Measurements from ENCODE around the gene RUNX1.
"Not testable (repeated sequence)": the region's sequence is repeated elsewhere in the genome, so short reads cannot be mapped to it uniquely, and the experiment has no call there.

RUNX1 gene

DNA sequence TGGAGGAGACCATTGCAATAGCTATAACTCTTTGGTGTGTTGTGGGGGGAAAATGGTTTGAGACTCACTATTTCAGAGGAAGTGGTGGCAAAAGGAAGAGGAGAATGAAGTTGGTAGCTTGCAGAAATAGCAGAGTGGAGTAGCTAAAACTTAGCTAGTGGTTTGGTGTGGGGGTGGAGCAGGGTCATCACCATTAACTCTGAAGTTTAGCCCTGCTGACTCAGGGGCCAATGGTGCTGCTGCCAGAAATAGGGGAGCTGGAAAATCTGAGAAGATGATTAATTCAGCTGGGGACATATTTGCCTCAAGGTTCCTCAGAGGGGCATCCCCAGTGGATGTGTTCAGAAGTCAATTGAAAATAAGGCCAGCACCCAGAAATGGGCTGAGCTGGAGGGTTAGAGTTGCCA lies 65.4 kb downstream of the RUNX1 start:
- DNase-seq (ENCODE audit: low read depth): no peak
- H3K4me3 ChIP-seq (ENCODE audit: low read depth, low read length): no peak overlapping the region

DNA sequence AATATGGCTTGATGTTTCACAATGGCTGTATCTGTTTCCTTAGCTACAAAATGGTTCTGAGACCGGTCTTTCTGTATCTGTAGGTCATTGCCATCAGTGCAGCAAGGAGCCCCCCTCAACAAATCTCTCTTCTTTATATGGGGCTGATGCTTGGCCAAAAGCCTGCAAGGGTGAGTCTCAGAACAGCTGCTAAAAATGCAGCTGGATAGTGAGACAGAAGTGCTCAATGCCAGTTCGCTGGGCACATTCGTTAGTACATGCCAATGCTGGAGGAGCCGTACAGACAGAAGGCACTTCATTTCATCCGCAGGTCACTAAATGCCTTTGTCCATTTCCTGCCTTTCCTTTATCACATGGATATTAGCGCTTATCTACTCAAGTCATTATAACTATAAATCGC lies 67.3 kb downstream of the RUNX1 start:
- no peak for DNase-seq (ENCODE audit: low read depth)
- no peak overlapping the region for H3K4me3 ChIP-seq (ENCODE audit: low read depth, low read length)

DNA sequence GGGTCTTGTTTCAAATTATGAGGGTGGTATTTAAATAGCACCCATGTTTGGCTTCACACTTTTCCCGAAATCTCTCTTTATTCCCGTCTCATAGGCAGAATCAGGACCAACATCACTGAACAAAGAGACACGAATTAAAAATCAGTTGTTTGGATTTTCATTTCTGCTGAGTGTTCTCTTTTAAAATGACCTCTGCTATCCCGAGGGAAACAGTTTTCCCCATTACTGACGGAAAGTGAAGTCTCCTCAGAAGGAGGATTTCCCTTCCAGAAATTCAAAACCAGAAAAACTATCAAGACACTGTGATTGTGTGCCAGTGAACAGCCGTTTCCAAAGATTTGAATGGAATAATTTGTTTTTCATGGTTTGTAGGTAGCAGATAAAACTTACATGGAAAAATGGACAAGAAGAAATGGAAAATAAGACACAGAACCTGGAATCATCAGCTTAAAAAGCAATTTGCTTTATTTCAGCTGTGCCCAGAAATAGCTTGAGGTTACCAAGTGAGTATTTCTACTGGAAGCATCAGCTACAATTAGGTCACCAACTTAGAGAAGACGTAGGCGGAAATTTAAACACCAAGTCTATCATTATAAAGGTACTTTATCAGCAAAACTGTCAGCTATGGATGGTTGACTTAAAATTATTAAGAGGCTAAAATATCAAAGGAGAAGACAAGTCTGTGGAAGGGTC lies 68.5 kb downstream of the RUNX1 start:
- H3K4me3 ChIP-seq (ENCODE audit: low read depth, low read length): no peak overlapping the region
- no peak for DNase-seq (ENCODE audit: low read depth)

DNA sequence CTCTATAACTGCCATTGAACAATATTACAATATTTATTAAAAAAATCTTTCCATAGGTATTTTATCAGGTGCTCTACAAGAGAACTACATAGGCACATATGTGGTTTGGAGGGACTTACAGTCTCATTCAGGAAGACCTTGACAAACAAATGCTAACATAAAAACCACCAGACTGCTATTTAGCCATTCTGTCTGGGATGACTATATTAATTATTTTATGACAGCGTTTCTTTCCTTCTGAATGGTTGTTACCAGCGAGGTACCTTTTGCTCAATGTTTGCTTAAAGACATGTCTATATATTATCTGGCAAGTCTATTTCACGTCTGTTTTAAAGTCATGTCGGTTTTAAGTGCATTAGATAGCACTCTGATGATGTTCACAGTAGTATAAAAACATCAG lies 69.7 kb downstream of the RUNX1 start:
- no peak for DNase-seq (ENCODE audit: low read depth)
- H3K4me3 ChIP-seq (ENCODE audit: low read depth, low read length): no peak overlapping the region

DNA sequence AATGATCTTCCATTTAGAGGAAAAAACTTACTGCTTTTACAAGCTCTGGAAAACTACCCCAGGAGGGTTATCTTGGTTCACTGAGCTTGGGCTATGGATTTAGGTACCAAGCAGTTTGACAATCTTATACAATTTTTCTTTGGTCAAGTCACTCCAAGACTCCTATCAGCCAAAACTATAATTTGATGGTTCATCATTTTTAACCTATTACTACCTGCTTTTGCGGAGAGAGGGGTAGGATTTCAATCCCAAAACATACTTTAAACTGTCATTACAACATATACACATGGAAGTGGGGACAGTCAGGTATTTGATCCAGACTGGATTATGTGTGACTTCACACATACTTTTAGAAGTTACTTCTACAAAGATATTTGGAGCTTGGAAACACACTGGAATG lies 71.8 kb downstream of the RUNX1 start:
- no peak for DNase-seq (ENCODE audit: low read depth)
- no peak overlapping the region for H3K4me3 ChIP-seq (ENCODE audit: low read depth, low read length)

DNA sequence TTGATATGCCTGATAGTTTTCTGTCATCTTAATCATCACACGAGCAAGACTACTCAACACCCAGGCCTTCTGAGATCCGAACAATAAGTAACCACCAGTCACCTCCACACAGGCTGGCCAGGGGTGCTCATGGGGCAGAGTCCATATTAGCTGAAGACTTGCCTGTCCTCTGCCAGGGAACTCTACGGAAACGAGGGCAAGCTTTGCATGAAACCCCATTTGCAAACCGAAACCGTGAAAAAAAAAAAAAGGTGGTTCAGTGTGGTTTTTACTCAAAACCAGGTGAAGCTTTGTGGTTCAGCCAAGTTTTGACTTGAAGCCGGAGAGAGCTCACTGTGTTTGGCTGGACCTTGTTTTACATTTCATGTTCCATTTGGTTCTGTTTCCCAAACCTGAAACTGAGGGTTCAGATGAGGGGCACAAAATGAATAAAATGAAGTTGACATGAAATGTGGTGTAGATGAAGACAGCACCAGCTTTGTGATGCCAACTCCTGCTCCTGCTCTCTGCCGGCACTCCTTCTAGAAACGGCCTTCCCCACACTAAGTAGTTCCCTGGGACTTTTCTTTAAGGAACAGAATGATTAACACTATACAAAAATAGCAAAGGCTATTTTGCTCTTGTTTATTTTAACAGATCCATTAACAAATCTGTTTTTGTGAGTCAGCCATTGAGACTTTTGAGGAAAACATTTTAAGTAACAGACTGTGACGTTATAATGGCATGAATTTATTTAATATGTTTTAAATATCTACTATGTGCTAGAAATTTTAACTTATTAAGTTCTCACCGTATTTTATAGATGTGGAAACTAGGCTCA lies 74.7 kb downstream of the RUNX1 start:
- no peak for DNase-seq (ENCODE audit: low read depth)
- H3K4me3 ChIP-seq (ENCODE audit: low read depth, low read length): no peak overlapping the region

DNA sequence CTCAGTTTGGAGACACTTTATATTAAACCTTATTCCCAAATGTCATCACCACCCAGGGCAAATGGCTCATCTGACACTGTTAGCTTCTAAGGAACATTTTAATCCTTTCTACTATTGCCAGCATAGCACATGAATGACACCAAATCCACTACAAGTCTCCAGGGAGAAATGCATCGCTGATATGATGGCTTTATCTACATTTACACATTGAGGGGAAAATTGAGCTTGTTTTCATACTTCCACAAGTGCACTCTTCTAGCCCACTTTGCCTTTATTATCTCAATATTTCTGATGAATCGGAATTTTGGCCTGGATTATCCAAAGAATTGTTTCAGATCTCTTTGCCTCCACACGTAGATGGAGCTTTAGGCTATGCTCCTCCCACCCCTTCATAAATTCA lies 75.4 kb downstream of the RUNX1 start:
- no peak overlapping the region for H3K4me3 ChIP-seq (ENCODE audit: low read depth, low read length)
- no peak for DNase-seq (ENCODE audit: low read depth)

DNA sequence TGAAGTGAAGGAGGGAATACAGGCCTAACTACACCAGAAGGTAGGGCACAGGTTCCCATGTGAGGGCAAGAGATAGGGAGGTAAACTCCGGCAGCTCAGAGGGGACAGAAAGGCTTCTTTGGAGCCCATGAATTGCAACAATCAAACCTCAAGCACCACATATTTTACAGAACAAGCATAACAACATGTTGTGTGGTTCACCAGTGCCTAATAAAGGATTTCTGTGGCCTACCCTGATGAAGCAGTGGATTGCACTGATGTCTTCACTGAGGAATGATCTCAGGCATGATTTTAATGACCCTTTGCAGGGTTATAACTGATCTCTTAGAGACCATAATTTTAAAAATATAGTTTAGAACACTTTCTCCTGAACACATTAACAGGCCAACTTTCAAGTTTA lies 77.4 kb downstream of the RUNX1 start:
- no peak overlapping the region for H3K4me3 ChIP-seq (ENCODE audit: low read depth, low read length)
- no peak for DNase-seq (ENCODE audit: low read depth)

DNA sequence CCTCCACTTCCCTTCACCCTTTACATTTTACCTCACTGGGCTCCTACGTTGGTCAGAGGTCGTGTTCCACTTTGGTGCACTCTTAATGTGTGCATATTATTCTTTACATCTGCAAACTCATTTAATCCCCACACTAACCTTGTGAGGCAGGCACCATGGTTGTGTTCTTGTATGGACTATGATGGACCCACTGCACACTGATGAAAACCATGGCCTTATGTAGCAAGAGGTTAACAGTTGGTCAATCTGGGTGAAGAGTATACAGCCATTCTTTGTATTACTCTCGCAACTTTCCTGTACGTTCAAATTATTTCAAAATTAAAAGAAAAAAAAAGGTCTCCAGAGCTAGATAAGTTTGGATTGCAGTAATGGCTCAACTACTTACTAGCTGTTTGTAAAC lies 78.5 kb downstream of the RUNX1 start:
- H3K4me3 ChIP-seq (ENCODE audit: low read depth, low read length): no peak overlapping the region
- no peak for DNase-seq (ENCODE audit: low read depth)

DNA sequence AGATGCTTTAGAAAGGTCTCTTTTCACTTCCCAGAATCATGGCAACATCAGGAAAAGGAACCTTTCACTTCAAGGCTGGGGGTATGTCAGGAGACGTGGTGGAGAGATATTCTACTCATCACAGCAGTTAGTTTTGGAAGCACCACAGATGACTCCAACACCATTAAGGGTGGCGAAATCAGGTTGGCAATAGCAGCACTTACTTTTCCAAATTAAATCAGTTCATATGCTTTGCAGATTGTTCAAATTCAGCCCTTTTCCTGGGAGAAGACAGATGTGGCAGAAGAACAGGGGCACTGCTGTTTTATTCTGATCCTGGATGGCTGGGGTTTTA lies 79.0 kb downstream of the RUNX1 start:
- DNase-seq (ENCODE audit: low read depth): no peak
- no peak overlapping the region for H3K4me3 ChIP-seq (ENCODE audit: low read depth, low read length)

DNA sequence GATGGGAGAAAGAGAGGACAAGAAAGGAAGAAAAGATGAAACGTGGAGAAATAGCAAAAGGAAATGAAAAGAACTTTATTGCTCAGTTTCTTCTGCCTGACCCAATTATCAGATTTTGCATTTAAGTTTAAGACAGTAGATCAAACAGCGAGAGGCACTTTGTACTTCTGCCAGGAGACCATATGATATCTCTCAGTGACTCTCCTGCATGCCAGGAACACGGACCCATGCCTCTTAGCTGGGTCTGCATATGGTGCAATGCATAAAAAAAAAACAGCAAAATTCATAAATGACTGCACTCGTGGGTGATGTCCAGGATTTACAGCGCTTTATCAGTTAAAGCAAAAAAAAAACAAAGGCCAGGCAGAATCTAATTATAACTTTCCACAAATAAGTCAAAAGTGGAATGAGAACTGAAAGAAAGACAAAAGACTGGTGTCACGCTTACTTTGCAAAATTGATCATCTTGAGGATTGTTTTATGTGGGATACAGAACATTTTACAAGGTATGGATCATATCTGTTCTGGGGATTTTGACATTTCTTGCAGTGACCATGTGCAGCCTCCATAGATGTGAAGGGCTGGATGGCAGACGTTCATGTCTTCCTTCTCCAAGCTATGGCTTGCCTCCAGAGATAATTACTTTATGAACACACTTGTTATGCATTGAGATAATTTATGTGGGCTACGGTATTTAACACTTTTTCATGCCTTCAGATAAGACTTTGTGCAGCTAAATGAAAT lies 79.5 kb downstream of the RUNX1 start:
- H3K4me3 ChIP-seq (ENCODE audit: low read depth, low read length): no peak overlapping the region
- DNase-seq (ENCODE audit: low read depth): no peak

DNA sequence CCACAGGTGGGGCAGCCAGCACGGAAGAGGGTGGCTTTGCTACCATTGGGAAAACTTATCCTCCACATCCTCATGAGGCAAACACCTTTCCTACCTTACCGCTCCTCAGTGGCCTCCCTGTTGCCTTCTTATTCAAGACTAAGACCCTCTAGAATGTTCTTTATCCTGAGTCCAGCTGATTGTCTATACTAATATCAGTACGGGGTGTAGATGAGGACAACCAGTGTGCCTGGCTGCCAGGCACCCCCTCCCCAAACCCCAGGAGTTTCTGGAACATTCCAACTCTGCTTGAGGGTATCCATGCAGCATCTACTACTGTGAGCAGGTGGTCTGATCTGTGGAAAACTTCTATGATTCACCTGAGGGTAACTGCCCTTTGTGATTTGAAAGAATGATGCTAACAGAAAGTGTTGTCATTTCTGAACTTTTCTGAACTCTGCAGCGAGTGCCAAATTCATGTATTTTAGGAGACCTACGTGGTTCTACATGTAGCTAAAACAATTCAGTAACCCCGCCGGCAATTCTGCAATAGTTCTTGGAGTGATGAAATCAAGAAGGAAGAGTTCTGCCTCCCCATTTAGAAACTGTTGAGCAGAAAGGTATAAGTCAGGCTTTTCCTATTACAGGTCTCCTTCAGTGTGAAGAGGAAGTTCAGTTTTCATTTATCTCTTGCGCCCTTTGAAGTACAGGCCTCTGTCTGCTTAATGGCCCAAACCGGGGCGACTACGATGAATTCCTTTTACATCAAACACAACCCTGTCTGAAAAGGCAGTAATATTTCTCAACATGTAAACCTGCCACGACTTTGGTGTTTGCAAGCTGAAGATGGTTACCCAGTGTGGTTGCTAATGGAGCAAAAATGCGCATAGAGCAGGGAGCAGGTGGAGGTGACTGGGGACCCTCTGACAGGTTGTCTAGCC lies 80.4 kb downstream of the RUNX1 start:
- DNase-seq (ENCODE audit: low read depth): no peak
- H3K4me3 ChIP-seq (ENCODE audit: low read depth, low read length): no peak overlapping the region

DNA sequence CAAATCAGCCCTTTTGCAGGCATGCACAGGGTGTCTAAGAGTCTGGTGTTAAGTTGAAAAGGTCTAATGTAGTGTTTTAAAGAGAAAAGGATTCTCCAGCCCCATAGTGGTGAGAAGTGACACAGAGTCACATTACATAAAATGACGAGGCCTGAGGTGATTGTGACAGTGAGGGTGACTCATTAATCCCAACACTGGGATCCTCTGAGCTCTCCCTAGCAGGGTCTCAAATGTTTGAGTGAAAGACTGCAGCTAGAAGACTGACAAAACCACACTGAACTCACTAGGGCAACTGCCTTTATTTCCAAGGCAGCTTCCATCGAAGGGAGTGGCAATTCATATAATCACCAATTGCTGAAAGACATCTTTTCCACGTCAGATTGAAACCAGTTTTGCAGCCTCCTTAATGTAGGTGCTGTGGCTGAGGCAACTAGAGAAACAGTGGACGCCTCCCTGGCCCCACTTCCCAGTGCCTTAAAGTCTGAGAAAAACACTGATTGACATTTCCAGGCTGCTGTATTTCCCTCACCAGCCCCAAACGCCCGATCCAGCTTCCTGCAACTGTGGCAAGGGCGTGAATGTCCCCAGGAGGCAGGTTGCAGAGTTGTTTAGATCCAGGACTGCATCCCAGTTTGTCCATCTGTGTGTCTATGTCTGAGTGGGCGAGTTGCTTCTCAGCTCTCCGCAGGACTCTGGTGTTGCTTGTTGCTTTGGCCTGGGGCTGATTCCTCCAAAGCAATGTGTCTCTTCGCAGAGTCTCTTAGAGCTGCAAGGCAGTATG lies 81.4 kb downstream of the RUNX1 start:
- no peak for DNase-seq (ENCODE audit: low read depth)
- no peak overlapping the region for H3K4me3 ChIP-seq (ENCODE audit: low read depth, low read length)

DNA sequence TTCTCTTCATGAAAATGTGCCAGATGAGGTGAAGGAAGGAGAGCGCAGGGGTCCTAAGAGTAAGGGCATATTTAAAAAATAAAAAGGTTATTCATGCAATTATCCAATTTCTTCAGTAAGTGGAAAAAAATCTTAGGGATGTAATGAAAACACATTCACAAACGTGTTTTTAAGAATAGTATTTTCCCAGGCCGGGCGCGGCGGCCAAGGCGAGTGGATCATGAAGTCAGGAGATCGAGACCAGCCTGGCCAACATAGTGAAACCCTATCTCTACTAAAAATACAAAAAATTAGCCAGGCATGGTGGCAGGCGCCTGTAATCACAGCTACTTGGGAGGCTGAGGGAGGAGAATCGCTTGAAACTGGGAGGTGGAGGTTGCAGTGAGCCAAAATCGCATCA lies 82.2 kb downstream of the RUNX1 start:
- H3K4me3 ChIP-seq (ENCODE audit: low read depth, low read length); DNase-seq (ENCODE audit: low read depth): not testable (repeated sequence)

DNA sequence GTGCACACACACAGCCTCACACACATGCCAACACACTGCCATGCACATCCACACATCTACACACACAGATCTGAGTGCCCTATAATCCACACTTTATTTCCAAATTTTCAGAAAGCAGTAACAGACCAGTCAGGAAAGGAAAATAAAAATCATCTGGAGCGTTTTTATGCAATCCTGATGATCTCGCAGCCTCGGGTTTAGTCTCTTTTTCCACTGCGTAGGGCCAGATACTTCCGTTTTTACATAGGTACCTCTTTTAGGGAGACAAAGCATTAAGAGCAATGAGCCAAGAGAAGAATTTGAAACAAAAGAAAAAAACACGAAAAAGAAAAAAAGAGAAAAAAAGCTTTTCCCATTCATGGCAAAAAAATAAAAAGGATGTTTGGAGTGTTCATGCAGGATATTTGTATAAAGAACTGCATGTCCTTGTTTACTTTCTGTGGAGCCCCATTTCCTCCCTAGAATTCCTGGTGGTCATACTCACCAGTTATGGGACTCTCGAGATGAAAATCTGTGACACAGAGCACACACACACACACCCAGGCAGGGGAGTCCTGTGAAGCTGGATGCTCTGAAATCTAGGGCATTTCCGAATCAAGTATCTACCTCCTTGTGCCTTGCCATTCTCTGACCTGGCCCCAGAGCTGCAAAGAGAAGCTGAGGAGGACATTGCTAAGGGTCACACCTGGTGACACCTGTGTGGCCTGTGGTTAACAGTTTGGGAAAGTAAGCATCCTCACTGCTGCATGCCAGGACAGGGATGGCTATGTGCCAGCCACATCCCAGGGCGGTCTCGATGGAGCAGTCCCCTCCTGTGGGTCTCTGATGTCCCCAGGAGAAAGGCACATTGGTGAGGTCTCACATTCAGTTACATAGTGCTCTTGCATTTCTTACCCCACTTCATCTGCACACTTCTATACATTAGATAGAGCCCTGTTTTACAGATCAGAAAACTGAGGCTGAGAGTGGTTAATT lies 83.6 kb downstream of the RUNX1 start:
- H3K4me3 ChIP-seq (ENCODE audit: low read depth, low read length): no peak overlapping the region
- no peak for DNase-seq (ENCODE audit: low read depth)

DNA sequence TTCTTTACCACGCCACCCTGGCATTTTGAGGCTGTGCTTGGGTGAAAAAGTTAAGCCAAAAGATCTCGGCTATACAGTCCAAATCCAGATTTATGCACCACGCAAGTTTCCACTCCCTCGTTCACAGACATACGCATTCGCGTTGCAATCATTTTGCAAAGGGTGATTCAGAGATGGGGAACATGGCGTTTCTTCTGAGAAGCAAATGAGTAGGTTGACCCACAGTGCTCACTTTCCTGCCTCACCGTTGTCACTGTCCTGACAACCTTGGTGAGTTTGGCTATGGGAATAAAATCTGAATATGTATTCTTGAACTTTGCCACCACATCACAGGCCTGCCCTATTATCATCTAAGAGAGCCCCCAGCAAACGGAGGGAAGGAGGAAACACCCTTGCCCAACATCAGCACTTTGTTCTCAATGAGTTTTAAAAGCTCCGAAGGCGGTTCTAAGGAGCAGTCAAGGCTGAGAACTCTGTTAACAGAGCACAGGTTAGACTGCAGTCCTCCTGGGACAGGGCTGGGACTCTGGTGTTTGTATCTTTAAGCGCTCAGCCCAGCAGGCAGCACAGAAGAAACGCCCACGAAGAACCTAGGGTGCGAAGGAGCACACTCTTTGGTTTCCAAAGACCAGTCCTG lies 86.4 kb downstream of the RUNX1 start:
- no peak for DNase-seq (ENCODE audit: low read depth)
- no peak overlapping the region for H3K4me3 ChIP-seq (ENCODE audit: low read depth, low read length)

DNA sequence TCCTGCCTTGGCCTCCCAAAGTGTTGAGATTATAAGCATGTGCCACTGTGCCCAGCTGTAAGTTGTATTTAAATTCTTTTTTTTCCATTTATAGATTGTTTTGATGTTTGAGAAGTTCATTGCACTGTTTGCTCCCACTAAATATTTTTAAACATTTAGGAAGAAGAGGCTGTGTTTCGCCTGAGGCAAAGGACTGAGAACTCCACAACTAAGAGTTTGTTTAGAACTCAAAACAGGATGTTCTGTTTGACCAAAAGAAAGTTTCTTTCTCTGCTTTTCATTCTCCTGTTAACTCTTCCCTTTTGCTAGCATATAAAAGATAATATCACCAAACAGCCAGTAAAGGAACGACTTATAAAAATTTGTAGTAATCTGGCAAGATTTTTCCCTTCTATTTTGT lies 87.0 kb downstream of the RUNX1 start:
- H3K4me3 ChIP-seq (ENCODE audit: low read depth, low read length): no peak overlapping the region
- no peak for DNase-seq (ENCODE audit: low read depth)
